HepG2 (cell line): ENCODE measurements around the gene C11orf42. TPM values are rescaled to one million over a fixed set of nuclear protein-coding genes. Genes with fewer than 3 reads are reported as not detected.

Experiments
- ATAC-seq: fragments of 200-7000 bp; cut with Tn5 transposase; 3 replicates; pipeline ENCODE4 v1.9.1; 2020; ENCODE audit warnings: mild to moderate bottlenecking, moderate library complexity
- BruUV-seq: library from RNA; stranded (reverse); fragments of 400-500 nt; replicated peaks from 2 replicates; lab custom pipeline; 2021; lab: Mats Ljungman, UMichigan
- CTCF ChIA-PET: fragments of 300-600 bp; formaldehyde crosslinking; extraction: SDS; loops from one replicate; lab custom pipeline; 2021; ENCODE audit warnings: low total read pairs, inconsistent platforms, low intra/inter-chr PET ratio; lab: Yijun Ruan, JAX
- POLR2A ChIA-PET: fragments of 350-600 bp; sonication (Branson Sonifier 250); formaldehyde crosslinking; loops from one replicate; lab custom pipeline; 2020; ENCODE audit warnings: antibody characterized with exemption, inconsistent platforms; lab: Yijun Ruan, JAX
- DNase-seq: peaks from one replicate; pipeline ENCODE4 v3.0.0-alpha.2; 2015; ENCODE audit warnings: low spot score
- FAIRE-seq: peaks from 3 replicates; lab custom pipeline; 2011; peaks lifted over from hg19 to GRCh38; lab: Jason Lieb, UNC
- H2AFZ ChIP-seq: one replicate; pipeline ENCODE4 v1.6.1; 2011; ENCODE audit warnings: low read length, inconsistent platforms
- H3K27ac ChIP-seq: fragments of 300-600 bp; 3 replicates; pipeline ENCODE4 v1.8.0; 2011; ENCODE audit warnings: mixed run types, mild to moderate bottlenecking, mixed read lengths, low read length, inconsistent platforms; ENCODE audit not compliant: insufficient read depth; ENCODE audit errors: extremely low read length
- H3K27me3 ChIP-seq, 2 experiments: fragments of 200-600 bp in 1 of 2; 2 replicates in 1 of 2; 3 replicates in 1 of 2; pipeline versions ENCODE4 v1.6.0 to v1.8.0; 2011; ENCODE audit warnings: low read length in 2 of 2, mild to moderate bottlenecking in 2 of 2, moderate library complexity in 2 of 2, inconsistent platforms in 1 of 2; ENCODE audit not compliant: insufficient read depth in 2 of 2, control insufficient read depth in 1 of 2
- H3K36me3 ChIP-seq, 2 experiments: fragments of 200-600 bp in 1 of 2; replicated peaks in 1 of 2; 2 replicates in 1 of 2; 3 replicates in 1 of 2; pipeline versions ENCODE4 v1.5.1 to v1.8.0; 2011; ENCODE audit warnings: low read length in 2 of 2, inconsistent platforms in 1 of 2; ENCODE audit not compliant: insufficient read depth in 2 of 2, control insufficient read depth in 1 of 2
- H3K4me1 ChIP-seq: 2 replicates; pipeline ENCODE4 v1.5.1; 2012; ENCODE audit warnings: low read length, inconsistent platforms; ENCODE audit not compliant: insufficient read depth
- H3K4me2 ChIP-seq: 2 replicates; pipeline ENCODE4 v1.6.0; 2011; ENCODE audit warnings: low read depth, low read length, inconsistent platforms
- H3K4me3 ChIP-seq, 3 experiments: fragments of 200-600 bp in 1 of 3; sonication (generic), shearing (Covaris generic) in 1 of 3; replicated peaks in 1 of 3; 2 replicates each; pipeline ENCODE4 v1.5.1; 2011 to 2016; ENCODE audit warnings: low read length in 3 of 3, inconsistent platforms in 2 of 3, low read depth in 2 of 3, mild to moderate bottlenecking in 2 of 3, control low read depth in 1 of 3, mixed read lengths in 1 of 3; ENCODE audit not compliant: insufficient read depth in 1 of 3
- H3K79me2 ChIP-seq: one replicate; pipeline ENCODE4 v1.6.1; 2011; ENCODE audit warnings: low read length, inconsistent platforms; ENCODE audit not compliant: insufficient read depth
- H3K9ac ChIP-seq: 2 replicates; pipeline ENCODE4 v1.6.0; 2011; ENCODE audit warnings: mild to moderate bottlenecking, low read depth, low read length, inconsistent platforms; ENCODE audit not compliant: insufficient read depth
- H3K9me3 ChIP-seq: 2 replicates; pipeline ENCODE4 v1.5.1; 2012; ENCODE audit warnings: mild to moderate bottlenecking, low read length
- H4K20me1 ChIP-seq: 2 replicates; pipeline ENCODE4 v1.6.0; 2011; ENCODE audit warnings: inconsistent platforms, mild to moderate bottlenecking, low read length, moderate library complexity; ENCODE audit not compliant: insufficient read depth
- CAMTA2 ChIP-seq: sonication (generic); formaldehyde crosslinking; IDR thresholded peaks from 2 replicates; pipeline ENCODE4 v1.4.0; 2020; ENCODE audit warnings: mild to moderate bottlenecking, missing genetic modification reagents, borderline replicate concordance
- HDAC6 ChIP-seq: fragments of 200-600 bp; sonication (generic); IDR thresholded peaks from 2 replicates; pipeline ENCODE4 v1.7.0; 2017; ENCODE audit warnings: mild to moderate bottlenecking, antibody characterized with exemption, low read length, low read depth
- HNRNPH1 ChIP-seq: fragments of 200-400 bp; formaldehyde crosslinking; optimal IDR thresholded peaks from 2 replicates; pipeline ENCODE3; 2017; ENCODE audit warnings: mild to moderate bottlenecking, low read depth, low read length
- RAD21 ChIP-seq: fragments of 450-650 bp; formaldehyde crosslinking; IDR thresholded peaks from 2 replicates; pipeline ENCODE4 v1.5.0; 2020; ENCODE audit warnings: mild to moderate bottlenecking
- SSRP1 ChIP-seq: IDR thresholded peaks from 2 replicates; pipeline ENCODE4 v1.6.1; 2016; ENCODE audit warnings: control low read depth
- SUZ12 ChIP-seq: fragments of 150-350 bp; IDR thresholded peaks from 2 replicates; pipeline ENCODE4 v1.6.1; 2014; ENCODE audit warnings: low read depth, low read length
- ZFAT ChIP-seq: sonication (generic); formaldehyde crosslinking; conservative IDR thresholded peaks from 2 replicates; pipeline ENCODE4 v1.8.1; 2023; ENCODE audit warnings: missing genetic modification reagents, inconsistent platforms
- ZFP90 ChIP-seq: sonication (generic); formaldehyde crosslinking; IDR thresholded peaks from 2 replicates; pipeline ENCODE4 v1.8.0; 2022; ENCODE audit warnings: missing genetic modification reagents, mild to moderate bottlenecking, inconsistent platforms, borderline replicate concordance
- ZFY ChIP-seq: sonication (generic); formaldehyde crosslinking; IDR thresholded peaks from 2 replicates; pipeline ENCODE4 v1.4.0; 2020; ENCODE audit warnings: missing genetic modification reagents
- ZNF616 ChIP-seq: sonication (generic); formaldehyde crosslinking; IDR thresholded peaks from 2 replicates; pipeline ENCODE4 v1.5.0; 2020; ENCODE audit warnings: low read depth, mild to moderate bottlenecking, missing genetic modification reagents
- ZNF670 ChIP-seq: sonication (generic); formaldehyde crosslinking; IDR thresholded peaks from 2 replicates; pipeline ENCODE4 v1.8.0; 2022; ENCODE audit warnings: mild to moderate bottlenecking, missing genetic modification reagents, borderline replicate concordance
- WGBS: methylation state at CpG from one replicate; pipeline ENCODE4 v1.1.6; 2017; ENCODE audit warnings: low lambda C conversion rate; 5-methylcytosine and 5-hydroxymethylcytosine counted together
- in situ Hi-C: cut with HindIII; loops from 2 replicates; pipeline ENCODE4 v1.10.0; 2017; ENCODE audit warnings: low pct_unique_long_range_greater_than_20kb; ENCODE audit not compliant: extremely low pct_ligation_motif_present
- intact Hi-C: fragments of 100-400 bp; cut with micrococcal nuclease; formaldehyde crosslinking; loops from one replicate; pipeline ENCODE4 v1.10.0; 2022; ENCODE audit not compliant: unreplicated experiment
- polyA plus RNA-seq, 8 experiments: library from polyadenylated mRNA; depleted of rRNA in 3 of 8; stranded (reverse) in 7 of 8; unstranded in 1 of 8; fragments of >200 nt; fragmentation: Illumina TruSeq in 4 of 8; extraction: Trizol in 4 of 8; gene quantifications; 2 replicates each; pipeline versions ENCODE4 v1.2.1 to v1.2.3, GENCODE V29; 2011 to 2016; ENCODE audit warnings: low read depth in 4 of 8, missing spikeins in 1 of 8, mixed read lengths in 1 of 8; ENCODE audit not compliant: insufficient read depth in 1 of 8
- total RNA-seq, 5 experiments: library from RNA; depleted of rRNA; stranded (reverse); fragments of >200 nt; fragmentation: Illumina TruSeq; extraction: Trizol; gene quantifications; 2 replicates each; pipeline ENCODE4 v1.2.3, GENCODE V29; 2016; ENCODE audit warnings: low read depth in 1 of 5

Gene C11orf42
- total and polyA plus RNA-seq, 2 of the 13 experiments (the other 11 are each of a cell fraction or from before 2014, with no cell fraction given), result not detected

- Histone ChIP-seq H3K27me3 (peaks cover 1 to 11% of the 10 kb centered on the region in 2 experiments; a peak in 1 of 5 replicates), H3K9ac (no peak overlapping the region), H3K4me2 (no peak overlapping the region), H3K4me1 (peaks cover 13% of the 10 kb centered on the region), H3K27ac (no peak overlapping the region), H3K79me2 (peaks cover 20% of the 10 kb centered on the region), H4K20me1 (no peaks in the 10 kb centered on the region), H2AFZ (no peak overlapping the region), H3K9me3 (no peaks in the 10 kb centered on the region), H3K36me3 (no peaks in the 10 kb centered on the region), H3K4me3 (no peak overlapping the region)
- POLR2A ChIA-PET, result no interaction called here
- intact Hi-C loops, result loop anchor here (10.0 kb wide), 1 partner anchor 248 kb away; the partner anchor contains the start of genes ARFIP2 and TIMM10B
- FAIRE-seq, result no peak
- no peak for TF ChIP-seq ZFP90 (CRISPR knock-in tag)
- TF ChIP-seq SUZ12, result no peak
- DNase-seq, result no peak
- CTCF ChIA-PET, result no interaction called here
- in situ Hi-C loops, result no loop called here
- ATAC-seq, result no peak
- WGBS, result 42% methylated on average over 4 of the region's 4 CpGs
- BruUV-seq, result no TSS peak
Observed at GRCh38 chr11:6237266-6237665, 31.9 kb downstream of the C11orf42 start.

GRCh38 chr11:6237761-6238302, 32.5 kb downstream of the C11orf42 start:
- Histone ChIP-seq H3K4me2 (no peak overlapping the region), H3K9ac (no peak overlapping the region), H3K4me1 (peaks cover 11% of the 10 kb centered on the region), H3K4me3 (no peak overlapping the region)
- CTCF ChIA-PET, result no interaction called here
- TF ChIP-seq ZFY (no peak), HNRNPH1 (no peak), ZFAT (CRISPR knock-in tag) (no peak), HDAC6 (no peak), RAD21 (CRISPR knock-in tag) (no peak), CAMTA2 (no peak), ZNF616 (CRISPR knock-in tag) (no peak), ZNF670 (CRISPR knock-in tag) (no peak), SSRP1 (no peak)
- TF ChIP-seq, all 625 proteins: peak for 0
- Histone ChIP-seq H3K36me3 (no peaks in the 10 kb centered on the region), H3K27me3 (peaks cover 2 to 16% of the 10 kb centered on the region in 2 experiments; a peak in 1 of 5 replicates), H3K9me3 (no peaks in the 10 kb centered on the region), H3K27ac (no peak overlapping the region), H4K20me1 (no peaks in the 10 kb centered on the region), H3K79me2 (peaks cover 14% of the 10 kb centered on the region), H2AFZ (no peak overlapping the region)
- intact Hi-C loops (loop anchor here (10.0 kb wide), 1 partner anchor 247 kb away; the partner anchor contains the start of genes ARFIP2 and TIMM10B), in situ Hi-C loops (no loop called here)
- BruUV-seq, result no TSS peak
- FAIRE-seq, result no peak
- POLR2A ChIA-PET, result no interaction called here
- no peak for ATAC-seq
- no peak for DNase-seq
- WGBS, result 10% methylated on average over 5 of the region's 5 CpGs
